Measurements from ENCODE around the gene MGRN1.

Gene MGRN1

DNA sequence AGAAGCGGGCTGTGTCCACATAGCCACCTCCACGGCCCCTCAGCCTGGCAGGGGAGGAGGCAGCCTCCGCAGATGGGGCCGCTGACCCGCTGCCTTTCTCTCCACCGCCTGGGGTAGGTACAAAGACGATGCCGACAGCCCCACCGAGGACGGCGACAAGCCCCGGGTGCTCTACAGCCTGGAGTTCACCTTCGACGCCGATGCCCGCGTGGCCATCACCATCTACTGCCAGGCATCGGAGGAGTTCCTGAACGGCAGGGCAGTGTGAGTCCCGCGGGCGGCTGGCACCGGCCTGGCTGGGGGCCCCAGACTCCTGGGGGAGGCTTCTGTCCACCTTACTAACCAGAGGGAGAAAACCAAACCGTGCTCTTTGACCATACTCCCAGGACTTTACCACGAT is 27.9 kb downstream of the MGRN1 start:
- H3K4me1 Mint-ChIP-seq: peaks cover 41% of the 10 kb centered on the region
- no peaks in the 10 kb centered on the region for H3K27me3 Mint-ChIP-seq
- H3K4me3 Mint-ChIP-seq: no peak overlapping the region
- H3K27ac Mint-ChIP-seq: no peak overlapping the region
- no peak for ATAC-seq
- peaks cover 58% of the 10 kb centered on the region for H3K36me3 Mint-ChIP-seq
- H3K9me3 Mint-ChIP-seq: no peaks in the 10 kb centered on the region

DNA sequence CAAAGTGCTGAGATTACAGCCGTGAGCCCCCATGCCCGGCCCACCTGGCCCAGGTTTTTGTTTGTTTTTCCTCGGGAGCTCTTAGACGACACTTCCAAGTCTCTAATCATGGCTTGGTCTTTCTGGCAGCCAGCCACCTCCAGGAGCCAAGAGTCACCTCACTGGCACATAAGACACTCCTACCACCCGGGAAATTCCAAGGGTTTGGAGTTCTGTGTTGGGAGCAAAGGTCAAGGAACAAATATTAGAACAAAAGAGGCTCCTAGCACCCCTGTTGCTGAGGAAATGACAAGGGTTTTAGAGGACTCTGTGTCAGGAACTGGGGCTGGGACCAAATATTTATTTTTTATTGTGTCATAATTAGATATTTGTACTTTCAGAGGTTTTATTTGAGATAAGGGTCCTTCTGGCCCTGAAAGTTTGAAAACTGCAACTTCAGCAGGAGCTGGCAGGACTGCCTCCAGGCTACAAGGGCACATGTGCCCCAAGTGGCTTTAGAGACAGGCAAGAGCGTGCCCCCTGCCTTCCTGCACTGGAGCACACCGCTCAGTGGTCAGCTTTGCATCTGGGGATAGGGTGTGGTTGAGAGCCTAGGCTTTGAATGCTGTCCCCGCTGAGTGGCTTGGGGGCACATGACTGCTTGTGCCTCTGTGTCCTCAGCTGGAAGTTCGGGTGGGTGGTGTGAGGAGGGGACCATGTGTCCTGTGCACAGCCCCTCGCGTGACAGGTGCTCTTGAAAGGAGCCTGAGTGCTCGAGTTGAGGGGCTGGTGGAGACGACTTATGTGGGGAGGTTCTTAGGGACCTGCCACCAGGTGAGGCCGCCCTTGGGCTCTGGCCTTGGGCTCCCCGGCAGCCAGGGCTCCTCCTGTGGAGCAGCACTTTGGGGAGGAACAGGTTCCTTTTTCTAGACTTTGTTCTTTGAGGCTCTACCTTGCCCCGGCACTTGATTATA is 29.7 kb downstream of the MGRN1 start:
- no peaks in the 10 kb centered on the region for H3K9me3 Mint-ChIP-seq
- H3K36me3 Mint-ChIP-seq: peaks cover 55% of the 10 kb centered on the region
- ATAC-seq: no peak
- peaks cover 35% of the 10 kb centered on the region for H3K4me1 Mint-ChIP-seq
- H3K4me3 Mint-ChIP-seq: no peak overlapping the region
- H3K27me3 Mint-ChIP-seq: no peaks in the 10 kb centered on the region
- H3K27ac Mint-ChIP-seq: no peak overlapping the region

DNA sequence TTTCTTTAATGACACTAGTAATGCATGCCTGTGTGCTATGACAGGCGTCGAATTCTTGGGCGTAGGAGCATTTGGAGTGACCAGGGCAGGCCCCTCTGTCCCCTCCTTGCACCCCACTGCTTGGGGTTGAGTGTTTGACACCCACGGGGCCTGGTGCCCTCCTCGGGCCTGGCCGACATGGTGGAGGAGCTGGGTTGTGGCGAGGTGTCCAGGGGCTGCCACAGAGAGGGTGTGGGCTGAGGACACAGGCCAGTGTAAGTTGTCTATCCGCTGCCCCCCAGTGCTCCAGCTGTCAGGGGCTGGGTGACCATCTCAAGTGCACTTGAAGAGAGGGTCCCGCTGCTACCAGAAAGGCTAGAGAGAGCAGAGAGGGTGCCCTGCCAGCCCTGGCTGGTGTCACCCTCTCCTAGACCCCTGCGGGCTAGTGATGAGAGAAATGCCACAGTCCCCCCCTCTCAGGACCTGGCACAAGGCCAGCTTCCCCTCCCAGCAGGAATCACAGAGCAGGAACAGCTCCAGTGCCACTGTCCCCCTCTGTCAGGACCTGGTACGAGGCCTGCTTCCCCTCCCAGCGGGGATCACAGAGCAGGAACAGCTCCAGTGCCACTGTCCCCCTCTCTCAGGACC is 30.5 kb downstream of the MGRN1 start:
- Mint-ChIP-seq H3K4me1 (peaks cover 30% of the 10 kb centered on the region), H3K27ac (no peak overlapping the region), H3K9me3 (no peaks in the 10 kb centered on the region), H3K27me3 (no peaks in the 10 kb centered on the region), H3K4me3 (no peak overlapping the region), H3K36me3 (peaks cover 56% of the 10 kb centered on the region)
- no peak for ATAC-seq

DNA sequence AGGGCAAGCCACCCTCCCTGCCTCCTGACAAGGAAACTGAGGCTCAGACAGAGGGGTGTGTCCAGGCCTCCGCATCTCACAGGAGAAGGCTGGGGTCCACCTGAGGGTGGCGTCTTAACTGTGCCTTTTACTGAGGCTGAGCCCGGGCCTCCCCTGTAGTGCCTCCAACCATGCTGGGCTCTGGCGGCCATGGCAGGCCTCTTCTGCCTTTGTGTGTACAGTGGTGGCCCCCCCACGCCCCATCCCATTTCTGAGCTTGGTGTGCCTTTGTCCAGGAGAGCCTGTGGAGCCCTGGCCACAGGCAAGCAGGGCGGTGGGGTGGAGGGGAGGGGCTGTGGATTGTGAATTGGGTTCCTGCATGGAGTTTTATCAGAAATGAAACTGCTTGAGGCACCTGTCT is 31.2 kb downstream of the MGRN1 start:
- Mint-ChIP-seq H3K9me3 (no peaks in the 10 kb centered on the region), H3K4me1 (peaks cover 23% of the 10 kb centered on the region), H3K36me3 (peaks cover 50% of the 10 kb centered on the region), H3K27me3 (no peaks in the 10 kb centered on the region), H3K4me3 (no peak overlapping the region), H3K27ac (no peak overlapping the region)
- no peak for ATAC-seq

GRCh38 chr16:4656221-4656620 is 31.6 kb downstream of the MGRN1 start:
- H3K9me3 Mint-ChIP-seq: no peaks in the 10 kb centered on the region
- peaks cover 45% of the 10 kb centered on the region for H3K36me3 Mint-ChIP-seq
- H3K4me1 Mint-ChIP-seq: peaks cover 19% of the 10 kb centered on the region
- H3K27ac Mint-ChIP-seq: no peak overlapping the region
- ATAC-seq: no peak
- H3K27me3 Mint-ChIP-seq: no peaks in the 10 kb centered on the region
- no peak overlapping the region for H3K4me3 Mint-ChIP-seq

- Mint-ChIP-seq H3K36me3 (peaks cover 38% of the 10 kb centered on the region), H3K4me3 (no peak overlapping the region), H3K27ac (no peak overlapping the region), H3K27me3 (no peaks in the 10 kb centered on the region), H3K4me1 (peaks cover 11% of the 10 kb centered on the region), H3K9me3 (no peaks in the 10 kb centered on the region)
- ATAC-seq: no peak
These were observed 32.4 kb downstream of the MGRN1 start for GRCh38 chr16:4656695-4657686.

DNA sequence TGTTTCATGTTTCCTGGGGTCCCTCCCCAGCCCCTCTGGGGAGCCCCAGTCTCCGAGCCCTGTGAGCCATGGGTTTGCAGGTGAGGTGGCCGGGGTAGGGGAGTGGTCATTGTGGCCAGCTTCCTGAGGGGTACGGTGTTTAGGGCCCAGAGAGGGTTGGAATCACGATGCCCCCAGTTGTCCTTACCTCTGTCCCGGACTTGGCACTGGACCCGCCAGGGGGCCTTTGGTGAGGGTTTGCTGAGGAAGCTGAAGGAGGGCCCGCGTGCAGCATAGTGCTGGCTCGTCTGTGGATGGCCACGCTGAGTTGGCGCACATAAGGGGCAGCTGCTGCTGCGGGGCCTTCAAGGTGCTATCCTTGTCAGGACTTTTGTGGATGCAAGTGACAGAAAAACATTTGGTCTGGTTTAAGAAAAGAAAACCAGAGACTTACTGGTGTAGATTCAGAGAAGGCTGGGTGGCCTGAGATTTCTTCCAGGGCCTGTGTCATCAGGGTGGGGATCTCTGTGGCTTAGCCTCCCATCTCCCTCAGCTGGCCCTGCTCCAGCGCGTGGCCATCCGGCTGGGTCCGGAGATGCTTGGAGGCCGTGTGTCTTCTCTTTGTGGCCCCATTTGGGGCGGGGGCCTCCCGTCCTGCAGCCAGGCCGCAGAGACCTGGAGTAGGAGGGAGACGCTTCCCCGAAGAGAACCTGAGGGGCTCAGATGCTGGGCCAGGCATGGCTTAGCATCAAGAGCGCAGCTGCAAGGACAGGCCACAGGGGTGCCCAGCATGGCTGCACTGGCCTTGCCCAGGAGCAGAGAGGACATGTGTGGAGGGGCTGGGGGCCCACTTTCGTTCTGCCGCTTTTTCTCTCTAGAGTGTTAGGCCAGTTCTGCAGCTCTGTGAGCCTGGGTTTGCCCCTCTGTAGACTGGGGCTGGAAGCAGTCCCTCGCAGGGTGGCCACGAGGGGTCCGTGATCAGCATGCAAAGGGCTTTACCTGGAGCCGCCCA is 35.0 kb downstream of the MGRN1 start:
- no peaks in the 10 kb centered on the region for H3K27me3 Mint-ChIP-seq
- no peak for ATAC-seq
- H3K27ac Mint-ChIP-seq: no peak overlapping the region
- H3K4me1 Mint-ChIP-seq: peaks cover 15% of the 10 kb centered on the region
- peaks cover 39% of the 10 kb centered on the region for H3K36me3 Mint-ChIP-seq
- H3K9me3 Mint-ChIP-seq: no peaks in the 10 kb centered on the region
- no peak overlapping the region for H3K4me3 Mint-ChIP-seq

DNA sequence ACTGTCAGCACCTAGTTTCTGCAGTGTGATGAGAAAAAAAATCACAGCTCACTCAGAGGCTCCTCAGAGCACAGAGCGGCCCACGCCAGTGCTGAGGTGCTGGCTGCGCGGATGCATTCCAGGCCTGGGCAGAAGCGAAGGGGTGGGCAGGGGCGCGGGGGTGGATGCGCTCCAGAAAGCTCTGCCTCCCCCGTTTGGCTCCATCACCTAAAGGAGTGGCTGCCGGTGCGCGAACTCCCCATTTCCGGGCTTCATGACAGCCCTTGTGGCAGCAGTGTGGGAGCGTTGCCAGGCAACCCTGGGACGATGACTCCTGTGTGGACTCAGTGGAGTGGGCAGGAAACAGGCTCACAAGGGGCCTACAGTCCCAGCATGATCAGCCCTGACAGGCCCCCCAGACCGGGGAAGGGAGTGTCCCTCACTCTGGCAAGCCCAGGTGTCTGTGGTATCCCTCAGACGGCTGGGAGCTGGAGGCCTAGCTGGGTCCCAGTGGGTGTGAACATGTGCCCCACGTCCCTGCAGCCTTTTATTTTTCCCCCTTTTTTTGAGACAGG is 35.9 kb downstream of the MGRN1 start:
- peaks cover 19% of the 10 kb centered on the region for H3K4me1 Mint-ChIP-seq
- H3K9me3 Mint-ChIP-seq: no peaks in the 10 kb centered on the region
- peaks cover 41% of the 10 kb centered on the region for H3K36me3 Mint-ChIP-seq
- no peak for ATAC-seq
- H3K27ac Mint-ChIP-seq: no peak overlapping the region
- no peak overlapping the region for H3K4me3 Mint-ChIP-seq
- no peaks in the 10 kb centered on the region for H3K27me3 Mint-ChIP-seq

GRCh38 chr16:4661661-4662060 is 37.0 kb downstream of the MGRN1 start:
- Mint-ChIP-seq H3K27me3 (no peaks in the 10 kb centered on the region), H3K4me3 (no peak overlapping the region), H3K9me3 (no peaks in the 10 kb centered on the region), H3K4me1 (peaks cover 19% of the 10 kb centered on the region), H3K36me3 (peaks cover 34% of the 10 kb centered on the region), H3K27ac (no peak overlapping the region)
- no peak for ATAC-seq

- peaks cover 30% of the 10 kb centered on the region for H3K36me3 Mint-ChIP-seq
- ATAC-seq: no peak
- peak overlapping the region; percentile 27 for H3K4me3 Mint-ChIP-seq
- peaks cover 19% of the 10 kb centered on the region for H3K4me1 Mint-ChIP-seq
- H3K27me3 Mint-ChIP-seq: no peaks in the 10 kb centered on the region
- H3K9me3 Mint-ChIP-seq: no peaks in the 10 kb centered on the region
- H3K27ac Mint-ChIP-seq: peak overlapping the region; percentile 86
These were observed 38.8 kb downstream of the MGRN1 start for GRCh38 chr16:4663465-4663776.

GRCh38 chr16:4663777-4664465 is 39.3 kb downstream of the MGRN1 start:
- H3K36me3 Mint-ChIP-seq: peaks cover 27% of the 10 kb centered on the region
- H3K4me1 Mint-ChIP-seq: peaks cover 19% of the 10 kb centered on the region
- H3K27ac Mint-ChIP-seq: peak overlapping the region; percentile 86
- peak overlapping the region; percentile 27 for H3K4me3 Mint-ChIP-seq
- no peaks in the 10 kb centered on the region for H3K9me3 Mint-ChIP-seq
- peak; percentile 63 for ATAC-seq
- no peaks in the 10 kb centered on the region for H3K27me3 Mint-ChIP-seq

- Mint-ChIP-seq H3K4me1 (peaks cover 19% of the 10 kb centered on the region), H3K4me3 (peak overlapping the region; percentile 21), H3K27ac (peak overlapping the region; percentile 86), H3K27me3 (no peaks in the 10 kb centered on the region), H3K9me3 (no peaks in the 10 kb centered on the region), H3K36me3 (peaks cover 22% of the 10 kb centered on the region)
- ATAC-seq: peak; percentile 67
These were observed 40.2 kb downstream of the MGRN1 start for GRCh38 chr16:4664538-4665418.
